ENCODE measurements around the gene TBC1D25.

GRCh38 chrX:48590203-48591103 lies 50.9 kb downstream of the TBC1D25 start:
- TF ChIP-seq CTCF (IDR thresholded peaks at IDR 0.05): no peak
- no peak for TF ChIP-seq POLR2A (IDR thresholded peaks at IDR 0.05)

Data from esophagus squamous epithelium (tissue), 4 donors.